HepG2 (cell line): ENCODE results near the gene TLE1. TPM values are rescaled to one million over a fixed set of nuclear protein-coding genes. Genes with fewer than 3 reads are reported as not detected.

Source experiments
- ARID2 ChIP-seq: sonication (generic); formaldehyde crosslinking; IDR thresholded peaks from 2 replicates; pipeline ENCODE4 v1.8.1; 2022; ENCODE audit warnings: mild to moderate bottlenecking, missing genetic modification reagents, borderline replicate concordance
- CEBPB ChIP-seq: IDR thresholded peaks from 2 replicates; pipeline ENCODE4 v1.6.1; 2011; ENCODE audit warnings: low read depth, low read length, improper control_type of control experiment, borderline replicate concordance
- HDAC2 ChIP-seq: sonication (generic); formaldehyde crosslinking; IDR thresholded peaks from 2 replicates; pipeline ENCODE4 v1.4.0; 2020; ENCODE audit warnings: missing genetic modification reagents
- HMGXB3 ChIP-seq: sonication (generic); formaldehyde crosslinking; IDR thresholded peaks from 2 replicates; pipeline ENCODE4 v1.4.0; 2020; ENCODE audit warnings: missing genetic modification reagents, borderline replicate concordance
- HOXA3 ChIP-seq: sonication (generic); formaldehyde crosslinking; IDR thresholded peaks from 2 replicates; pipeline ENCODE4 v1.5.0; 2020; ENCODE audit warnings: missing genetic modification reagents
- KDM4B ChIP-seq: sonication (generic); formaldehyde crosslinking; IDR thresholded peaks from 2 replicates; pipeline ENCODE4 v1.4.0; 2020; ENCODE audit warnings: missing genetic modification reagents
- SALL2 ChIP-seq: sonication (generic); formaldehyde crosslinking; IDR thresholded peaks from 2 replicates; pipeline ENCODE4 v1.8.1; 2023; ENCODE audit warnings: mild to moderate bottlenecking, missing genetic modification reagents, inconsistent platforms
- SCMH1 ChIP-seq: sonication (generic); formaldehyde crosslinking; IDR thresholded peaks from 2 replicates; pipeline ENCODE4 v1.9.0; 2021; ENCODE audit warnings: missing genetic modification reagents, mild to moderate bottlenecking, borderline replicate concordance
- SP4 ChIP-seq: sonication (generic); formaldehyde crosslinking; IDR thresholded peaks from 2 replicates; pipeline ENCODE4 v1.8.1; 2023; ENCODE audit warnings: mild to moderate bottlenecking, missing genetic modification reagents
- SSRP1 ChIP-seq: IDR thresholded peaks from 2 replicates; pipeline ENCODE4 v1.6.1; 2016; ENCODE audit warnings: control low read depth
- TCF7 ChIP-seq: sonication (generic); IDR thresholded peaks from 2 replicates; pipeline ENCODE4 v1.6.1; 2016; ENCODE audit warnings: antibody characterized with exemption, low read depth
- ZFYVE20 ChIP-seq: sonication (generic); formaldehyde crosslinking; IDR thresholded peaks from 2 replicates; pipeline ENCODE4 v1.8.0; 2023; ENCODE audit warnings: low read depth, mild to moderate bottlenecking, moderate library complexity, missing genetic modification reagents, borderline replicate concordance
- ZGPAT ChIP-seq: IDR thresholded peaks from 2 replicates; pipeline ENCODE4 v1.6.1; 2016; ENCODE audit warnings: mild to moderate bottlenecking
- ZNF350 ChIP-seq: sonication (generic); formaldehyde crosslinking; IDR thresholded peaks from 2 replicates; pipeline ENCODE4 v1.4.0; 2020; ENCODE audit warnings: mild to moderate bottlenecking, low read depth, missing genetic modification reagents, borderline replicate concordance
- ZNF670 ChIP-seq: sonication (generic); formaldehyde crosslinking; IDR thresholded peaks from 2 replicates; pipeline ENCODE4 v1.8.0; 2022; ENCODE audit warnings: mild to moderate bottlenecking, missing genetic modification reagents, borderline replicate concordance
- ZNF7 ChIP-seq: IDR thresholded peaks from 2 replicates; pipeline ENCODE4 v1.6.1; 2016; ENCODE audit warnings: missing biosample characterization, missing genetic modification reagents
- ZNF850 ChIP-seq: sonication (generic); formaldehyde crosslinking; conservative IDR thresholded peaks from 2 replicates; pipeline ENCODE4 v1.9.0; 2021; ENCODE audit warnings: mild to moderate bottlenecking, missing genetic modification reagents
- polyA plus RNA-seq, 8 experiments: library from polyadenylated mRNA; depleted of rRNA in 3 of 8; stranded (reverse) in 7 of 8; unstranded in 1 of 8; fragments of >200 nt; fragmentation: Illumina TruSeq in 4 of 8; extraction: Trizol in 4 of 8; gene quantifications; 2 replicates each; pipeline versions ENCODE4 v1.2.1 to v1.2.3, GENCODE V29; 2011 to 2016; ENCODE audit warnings: low read depth in 4 of 8, missing spikeins in 1 of 8, mixed read lengths in 1 of 8; ENCODE audit not compliant: insufficient read depth in 1 of 8
- total RNA-seq, 5 experiments: library from RNA; depleted of rRNA; stranded (reverse); fragments of >200 nt; fragmentation: Illumina TruSeq; extraction: Trizol; gene quantifications; 2 replicates each; pipeline ENCODE4 v1.2.3, GENCODE V29; 2016; ENCODE audit warnings: low read depth in 1 of 5
- TF ChIP-seq, protein P1 (sequence below): sonication (generic); formaldehyde crosslinking; IDR thresholded peaks from 2 replicates; pipeline ENCODE4 v1.4.0; 2020; ENCODE audit warnings: missing genetic modification reagents, mild to moderate bottlenecking, borderline replicate concordance
- TF ChIP-seq, protein P2 (sequence below): sonication (generic); formaldehyde crosslinking; IDR thresholded peaks from 2 replicates; pipeline ENCODE4 v1.4.0; 2020; ENCODE audit warnings: mild to moderate bottlenecking, low read depth, missing genetic modification reagents

The TLE1 gene
- total and polyA plus RNA-seq, 2 of the 13 experiments (the other 11 are each of a cell fraction or from before 2014, with no cell fraction given), result 35.9 to 109 TPM

GRCh38 chr9:81686614-81687520 lies 2.5 kb downstream of the TLE1 start (continued):
- peak; percentile 23; the same call in 1 of the 2 replicates for TF ChIP-seq SP4 (CRISPR knock-in tag)
- TF ChIP-seq ZNF7 (CRISPR knock-in tag), result no peak; the same call in 1 of the 2 replicates
- 0 out of 2 replicates have a peak, but pooled peaks have one; percentile 63 for TF ChIP-seq KDM4B (CRISPR knock-in tag)
- TF ChIP-seq ARID2 (CRISPR knock-in tag), result no peak
- TF ChIP-seq ZGPAT, result peak; percentile 88
- TF ChIP-seq ZNF850 (CRISPR knock-in tag), result no peak
- no peak for TF ChIP-seq SALL2
- TF ChIP-seq HMGXB3, result peak; percentile 97
- peak; percentile 77 for TF ChIP-seq ZNF350 (CRISPR knock-in tag)
- TF ChIP-seq, protein P1, sequence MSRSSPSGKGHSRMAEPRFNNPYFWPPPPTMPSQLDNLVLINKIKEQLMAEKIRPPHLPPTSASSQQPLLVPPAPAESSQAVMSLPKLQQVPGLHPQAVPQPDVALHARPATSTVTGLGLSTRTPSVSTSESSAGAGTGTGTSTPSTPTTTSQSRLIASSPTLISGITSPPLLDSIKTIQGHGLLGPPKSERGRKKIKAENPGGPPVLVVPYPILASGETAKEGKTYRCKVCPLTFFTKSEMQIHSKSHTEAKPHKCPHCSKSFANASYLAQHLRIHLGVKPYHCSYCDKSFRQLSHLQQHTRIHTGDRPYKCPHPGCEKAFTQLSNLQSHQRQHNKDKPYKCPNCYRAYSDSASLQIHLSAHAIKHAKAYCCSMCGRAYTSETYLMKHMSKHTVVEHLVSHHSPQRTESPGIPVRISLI (CRISPR knock-in tag), result peak; percentile 82
- no peak for TF ChIP-seq SCMH1
- TF ChIP-seq HDAC2 (CRISPR knock-in tag), result peak; percentile 98
- peak; percentile 79 for TF ChIP-seq HOXA3 (CRISPR knock-in tag)
- TF ChIP-seq SSRP1 (CRISPR knock-in tag), result no peak
- TF ChIP-seq, protein P2, sequence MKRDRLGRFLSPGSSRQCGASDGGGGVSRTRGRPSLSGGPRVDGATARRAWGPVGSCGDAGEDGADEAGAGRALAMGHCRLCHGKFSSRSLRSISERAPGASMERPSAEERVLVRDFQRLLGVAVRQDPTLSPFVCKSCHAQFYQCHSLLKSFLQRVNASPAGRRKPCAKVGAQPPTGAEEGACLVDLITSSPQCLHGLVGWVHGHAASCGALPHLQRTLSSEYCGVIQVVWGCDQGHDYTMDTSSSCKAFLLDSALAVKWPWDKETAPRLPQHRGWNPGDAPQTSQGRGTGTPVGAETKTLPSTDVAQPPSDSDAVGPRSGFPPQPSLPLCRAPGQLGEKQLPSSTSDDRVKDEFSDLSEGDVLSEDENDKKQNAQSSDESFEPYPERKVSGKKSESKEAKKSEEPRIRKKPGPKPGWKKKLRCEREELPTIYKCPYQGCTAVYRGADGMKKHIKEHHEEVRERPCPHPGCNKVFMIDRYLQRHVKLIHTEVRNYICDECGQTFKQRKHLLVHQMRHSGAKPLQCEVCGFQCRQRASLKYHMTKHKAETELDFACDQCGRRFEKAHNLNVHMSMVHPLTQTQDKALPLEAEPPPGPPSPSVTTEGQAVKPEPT, result no peak
- TF ChIP-seq TCF7, result peak; percentile 96
- peak; percentile 87 for TF ChIP-seq CEBPB
- TF ChIP-seq ZFYVE20 (CRISPR knock-in tag), result no peak
- peak; percentile 76 for TF ChIP-seq ZNF670 (CRISPR knock-in tag)
